CD4-positive, alpha-beta memory T cell (primary cell): ENCODE data around the gene A2ML1. TPM values are rescaled to one million over a fixed set of nuclear protein-coding genes. Genes with fewer than 3 reads are reported as not detected.
"Not testable (repeated sequence)": the region's sequence is repeated elsewhere in the genome, so short reads cannot be mapped to it uniquely, and the experiment has no call there.

Experiments used
- CTCF ChIA-PET: fragments of 350-600 bp; sonication (Branson Sonifier 250); formaldehyde crosslinking; loops from one replicate; lab custom pipeline; 2021; ENCODE audit warnings: inconsistent platforms; ENCODE audit not compliant: partially characterized antibody; lab: Charles Lee
- POLR2A ChIA-PET: fragments of 350-600 bp; sonication (Branson Sonifier 250); formaldehyde crosslinking; loops from one replicate; lab custom pipeline; 2021; ENCODE audit not compliant: partially characterized antibody; lab: Charles Lee
- DNase-seq, 5 donors: peaks; one replicate each; pipeline versions ENCODE4 v3.0.0 to v3.0.0-alpha.2; 2020 to 2022; ENCODE audit warnings: mixed read lengths in 1 of 5
- H3K27ac ChIP-seq: one replicate; pipeline ENCODE4 v1.7.0; 2013; ENCODE audit warnings: low read depth, low read length
- H3K27me3 ChIP-seq: 2 replicates; pipeline ENCODE4 v1.7.0; 2013; ENCODE audit warnings: mild to moderate bottlenecking, low read length, moderate library complexity; ENCODE audit not compliant: insufficient read depth
- H3K36me3 ChIP-seq: 2 replicates; pipeline ENCODE4 v1.7.0; 2013; ENCODE audit warnings: mild to moderate bottlenecking, low read length, moderate library complexity; ENCODE audit not compliant: insufficient read depth
- H3K4me1 ChIP-seq: 2 replicates; pipeline ENCODE4 v1.7.0; 2013; ENCODE audit warnings: mild to moderate bottlenecking, low read length, moderate library complexity; ENCODE audit not compliant: insufficient read depth
- H3K4me3 ChIP-seq, 2 donors: one replicate each; pipeline ENCODE4 v1.7.0; 2013; ENCODE audit warnings: low read length in 2 of 2, mild to moderate bottlenecking in 1 of 2
- H3K9me3 ChIP-seq, 2 donors: one replicate each; pipeline ENCODE4 v1.7.0; 2013; ENCODE audit warnings: low read length in 2 of 2, control low read depth in 1 of 2; ENCODE audit not compliant: control insufficient read depth in 1 of 2
- H3K27ac Mint-ChIP-seq, 7 donors: one replicate each; pipeline ENCODE4 v1.8.0; 2020 to 2021; ENCODE audit warnings: mixed read lengths in 7 of 7, mild to moderate bottlenecking in 6 of 7, inconsistent platforms in 3 of 7, moderate library complexity in 3 of 7
- H3K27me3 Mint-ChIP-seq, 2 donors: one replicate each; pipeline ENCODE4 v1.8.0; 2020 to 2021; ENCODE audit warnings: mixed read lengths in 2 of 2
- H3K36me3 Mint-ChIP-seq, 2 donors: one replicate each; pipeline ENCODE4 v1.8.0; 2020 to 2021; ENCODE audit warnings: mixed read lengths in 2 of 2, inconsistent platforms in 1 of 2, mild to moderate bottlenecking in 1 of 2
- H3K4me1 Mint-ChIP-seq, 4 donors: one replicate each; pipeline ENCODE4 v1.8.0; 2020 to 2021; ENCODE audit warnings: mixed read lengths in 4 of 4, mild to moderate bottlenecking in 1 of 4
- H3K4me3 Mint-ChIP-seq, 8 donors: one replicate each; pipeline ENCODE4 v1.8.0; 2020 to 2021; ENCODE audit warnings: mixed read lengths in 8 of 8, mild to moderate bottlenecking in 7 of 8, moderate library complexity in 6 of 8, inconsistent platforms in 3 of 8
- H3K9me3 Mint-ChIP-seq, 8 donors: one replicate each; pipeline ENCODE4 v1.8.0; 2020 to 2021; ENCODE audit warnings: mixed read lengths in 8 of 8, mild to moderate bottlenecking in 5 of 8, inconsistent platforms in 3 of 8, moderate library complexity in 1 of 8
- intact Hi-C: fragments of 100-400 bp; cut with micrococcal nuclease; formaldehyde crosslinking; loops from one replicate; pipeline ENCODE4 v1.15.1; 2023
- polyA plus RNA-seq, 2 donors: library from polyadenylated mRNA; unstranded; fragments of 300-500 nt; fragmentation: Illumina TruSeq; gene quantifications; one replicate each; pipeline ENCODE4 v1.2.3, GENCODE V29; 2021
- total RNA-seq, 2 experiments: library from RNA; stranded (reverse); gene quantifications; one replicate each; pipeline ENCODE4 v1.2.3, GENCODE V29; 2021

Gene A2ML1
- total and polyA plus RNA-seq, 4 experiments from 2014 or later, result not detected

DNA sequence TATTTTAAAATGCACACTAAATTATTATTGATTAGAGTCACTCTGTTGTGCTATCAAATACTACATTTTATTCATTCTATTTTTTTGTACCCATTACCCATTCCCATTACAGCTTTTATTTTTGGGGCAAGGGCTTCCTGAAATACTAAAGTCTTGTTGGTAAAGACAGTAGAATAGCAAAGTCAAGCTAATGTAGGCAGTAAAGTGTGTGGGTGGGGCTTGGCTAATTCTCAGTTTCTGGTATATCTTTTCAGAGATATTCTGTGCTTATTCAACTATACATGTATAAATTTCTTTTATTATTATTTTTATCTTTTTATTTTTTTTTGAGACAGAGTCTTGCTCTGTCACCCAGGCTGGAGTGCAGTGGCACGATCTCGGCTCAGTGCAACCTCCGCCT lies 69.6 kb downstream of the A2ML1 start:
- no peak overlapping the region for H3K4me3 ChIP-seq
- no peak overlapping the region for H3K27ac Mint-ChIP-seq
- intact Hi-C loops, result loop anchor here (2.0 kb wide), 1 partner anchor 147 kb away; no protein-coding TSS in a partner anchor
- ChIA-PET POLR2A (interaction anchor here (2.4 kb wide), 1 partner anchor 235 kb away, joined by 6 read pairs; no protein-coding TSS in a partner anchor), CTCF (interaction anchor here (1.0 to 4.4 kb wide), 9 partner anchors 16 to 348 kb away, joined by 3 to 72 read pairs (median 38); partner anchors contain the start of genes M6PR and PHC1)
- H3K36me3 ChIP-seq, result no peaks in the 10 kb centered on the region
- no peaks in the 10 kb centered on the region for H3K27me3 Mint-ChIP-seq
- peaks cover 0 to 6% (median 5%) of the 10 kb centered on the region in 4 donors for H3K4me1 Mint-ChIP-seq
- H3K36me3 Mint-ChIP-seq, result no peaks in the 10 kb centered on the region
- H3K4me3 Mint-ChIP-seq, result no peak overlapping the region
- H3K27me3 ChIP-seq, result no peaks in the 10 kb centered on the region
- no peak for DNase-seq
- H3K9me3 ChIP-seq, result no peaks in the 10 kb centered on the region
- H3K4me1 ChIP-seq, result no peaks in the 10 kb centered on the region
- no peak overlapping the region for H3K27ac ChIP-seq
- H3K9me3 Mint-ChIP-seq, result no peaks in the 10 kb centered on the region

DNA sequence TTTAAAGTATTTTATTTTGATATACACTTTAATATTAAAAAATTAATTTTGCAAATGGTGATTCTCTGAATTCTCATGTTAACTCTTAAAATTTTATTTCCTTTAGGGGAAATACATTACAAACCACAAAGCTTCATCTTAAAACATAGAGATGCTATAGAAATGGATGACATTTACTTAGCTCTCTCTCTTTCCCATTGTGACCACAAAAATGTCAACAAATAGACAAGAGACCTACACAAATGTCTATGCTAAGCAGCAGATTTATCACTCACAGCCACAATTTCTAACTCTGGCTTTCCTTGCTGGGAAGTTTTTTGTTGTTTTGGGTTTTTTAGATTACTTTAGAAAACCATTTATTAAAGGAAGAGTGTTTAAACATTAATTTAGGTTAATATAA lies 72.0 kb downstream of the A2ML1 start:
- intact Hi-C loops, result no loop called here
- no peak overlapping the region for H3K27ac ChIP-seq
- Mint-ChIP-seq H3K27ac (no peak overlapping the region), H3K4me1 (peaks cover 0 to 6% (median 5%) of the 10 kb centered on the region in 4 donors), H3K4me3 (no peak overlapping the region), H3K27me3 (no peaks in the 10 kb centered on the region), H3K36me3 (no peaks in the 10 kb centered on the region), H3K9me3 (no peaks in the 10 kb centered on the region)
- H3K27me3 ChIP-seq, result no peaks in the 10 kb centered on the region
- no peaks in the 10 kb centered on the region for H3K9me3 ChIP-seq
- no peak for DNase-seq
- ChIA-PET POLR2A (no interaction called here), CTCF (interaction anchor here (0.7 to 1.9 kb wide), 6 partner anchors 9 to 350 kb away, joined by 3 to 6 read pairs (median 4); no protein-coding TSS in a partner anchor)
- no peaks in the 10 kb centered on the region for H3K36me3 ChIP-seq
- no peaks in the 10 kb centered on the region for H3K4me1 ChIP-seq
- no peak overlapping the region for H3K4me3 ChIP-seq

DNA sequence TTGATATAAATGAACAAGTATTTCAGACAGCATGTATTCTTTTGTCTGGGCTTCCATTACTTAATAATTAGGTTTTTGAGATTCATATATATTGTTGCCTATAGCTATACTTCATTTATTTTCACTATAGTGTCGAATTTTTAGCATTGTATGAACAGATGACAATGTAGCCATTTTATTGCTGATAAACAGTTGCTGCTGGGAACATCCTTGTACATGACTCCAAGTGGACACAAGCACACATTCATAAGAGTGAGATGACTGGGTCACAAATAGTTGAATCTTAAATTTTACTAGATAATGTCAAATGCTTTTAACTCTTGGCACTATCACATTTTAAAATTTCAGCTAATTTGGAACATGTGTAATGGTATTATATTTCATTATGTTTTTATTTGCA lies 72.6 kb downstream of the A2ML1 start:
- POLR2A ChIA-PET, result no interaction called here
- no peak overlapping the region for H3K4me3 Mint-ChIP-seq

DNA sequence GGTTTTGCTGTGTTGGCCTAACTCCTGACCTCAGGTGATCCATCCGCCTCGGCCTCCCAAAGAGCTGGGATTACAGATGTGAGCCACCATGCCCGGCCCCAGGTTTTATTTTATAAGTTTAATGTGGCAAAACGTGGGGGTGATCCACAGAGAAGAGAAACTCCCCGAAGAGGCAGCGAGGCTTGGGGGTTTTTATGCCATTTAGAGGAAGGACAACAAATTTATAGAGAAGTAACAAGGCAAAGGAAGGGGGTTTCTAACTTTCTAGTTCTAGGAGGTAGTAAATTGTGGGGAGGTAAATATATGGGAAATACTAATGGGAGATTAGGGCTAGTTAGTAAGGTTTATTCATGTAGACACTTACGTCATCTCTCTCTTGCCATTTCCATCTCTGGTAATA lies 74.7 kb downstream of the A2ML1 start:
- intact Hi-C loops, result no loop called here
- Histone ChIP-seq H3K9me3 (no peaks in the 10 kb centered on the region), H3K27ac (no peak overlapping the region), H3K36me3 (no peaks in the 10 kb centered on the region), H3K4me1 (no peaks in the 10 kb centered on the region), H3K4me3 (no peak overlapping the region), H3K27me3 (no peaks in the 10 kb centered on the region)
- Mint-ChIP-seq H3K27ac (peak overlapping the region in 1 of 7 donors; percentile 20), H3K36me3 (no peaks in the 10 kb centered on the region), H3K9me3 (no peaks in the 10 kb centered on the region), H3K27me3 (no peaks in the 10 kb centered on the region), H3K4me3 (no peak overlapping the region), H3K4me1 (no peaks in the 10 kb centered on the region)
- no peak for DNase-seq
- ChIA-PET CTCF (no interaction called here), POLR2A (no interaction called here)

More for the DNA sequence above, 72.6 kb downstream of the A2ML1 start:
- H3K36me3 ChIP-seq, result no peaks in the 10 kb centered on the region
- peaks cover 0 to 6% (median 5%) of the 10 kb centered on the region in 4 donors for H3K4me1 Mint-ChIP-seq
- CTCF ChIA-PET, result interaction anchor here (0.7 to 1.9 kb wide), 9 partner anchors 9 to 351 kb away, joined by 3 to 6 read pairs (median 4); no protein-coding TSS in a partner anchor
- no peak overlapping the region for H3K4me3 ChIP-seq
- no peaks in the 10 kb centered on the region for H3K4me1 ChIP-seq
- H3K27ac ChIP-seq, result no peak overlapping the region
- H3K27me3 Mint-ChIP-seq, result no peaks in the 10 kb centered on the region
- no peaks in the 10 kb centered on the region for H3K9me3 Mint-ChIP-seq
- no peaks in the 10 kb centered on the region for H3K9me3 ChIP-seq
- H3K36me3 Mint-ChIP-seq, result no peaks in the 10 kb centered on the region
- intact Hi-C loops, result no loop called here
- no peak for DNase-seq
- no peaks in the 10 kb centered on the region for H3K27me3 ChIP-seq
- no peak overlapping the region for H3K27ac Mint-ChIP-seq

DNA sequence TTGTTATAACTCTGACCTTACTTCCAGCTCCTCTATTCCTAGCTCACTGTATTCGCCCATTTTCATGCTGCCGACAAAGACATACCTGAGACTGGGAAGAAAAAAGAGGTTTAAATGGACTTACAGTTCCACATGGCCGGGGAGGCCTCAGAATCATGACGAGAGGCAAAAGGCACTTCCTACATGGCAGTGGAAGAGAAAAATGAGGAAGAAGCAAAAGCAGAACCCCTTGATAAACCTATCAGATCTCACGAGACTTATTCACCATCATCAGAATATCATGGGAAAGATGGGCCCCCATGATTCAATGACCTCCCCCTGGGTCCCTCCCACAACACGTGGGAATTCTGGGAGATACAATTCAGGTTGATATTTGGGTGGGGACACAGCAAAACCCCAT lies 77.4 kb downstream of the A2ML1 start:
- Histone ChIP-seq H3K4me3 (no peak overlapping the region), H3K27me3 (no peaks in the 10 kb centered on the region), H3K27ac (no peak overlapping the region), H3K36me3 (no peaks in the 10 kb centered on the region), H3K9me3 (no peaks in the 10 kb centered on the region), H3K4me1 (no peaks in the 10 kb centered on the region)
- Mint-ChIP-seq H3K27ac (no peak overlapping the region), H3K4me1 (peaks cover 0 to 3% (median 0%) of the 10 kb centered on the region in 4 donors), H3K36me3 (no peaks in the 10 kb centered on the region), H3K27me3 (peaks cover 0 to 6% of the 10 kb centered on the region in 2 donors), H3K9me3 (no peaks in the 10 kb centered on the region), H3K4me3 (no peak overlapping the region)
- ChIA-PET CTCF (interaction anchor here (0.8 to 2.0 kb wide), 3 partner anchors 9 to 150 kb away, joined by 3 to 6 read pairs (median 3); no protein-coding TSS in a partner anchor), POLR2A (no interaction called here)
- intact Hi-C loops, result no loop called here
- no peak for DNase-seq

DNA sequence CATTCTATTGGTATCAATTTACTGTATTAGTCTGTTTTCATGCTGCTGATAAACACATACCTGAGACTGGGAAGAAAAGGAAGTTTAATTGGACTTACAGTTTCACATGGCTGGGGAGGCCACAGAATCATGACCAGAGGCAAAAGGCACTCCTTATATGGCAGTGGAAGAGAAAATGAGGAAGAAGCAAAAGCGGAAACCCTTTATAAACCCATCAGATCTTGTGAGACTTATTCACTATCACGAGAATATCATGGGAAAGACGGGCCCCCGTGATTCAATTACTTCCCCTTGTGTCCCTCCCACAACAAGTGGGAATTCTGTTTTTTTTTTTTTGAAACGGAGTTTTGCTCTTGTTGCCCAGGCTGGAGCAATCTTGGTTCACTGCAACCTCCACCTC lies 80.3 kb downstream of the A2ML1 start:
- CTCF ChIA-PET, result interaction anchor here (1.0 kb wide), 1 partner anchor 136 kb away, joined by 3 read pairs; no protein-coding TSS in a partner anchor
- POLR2A ChIA-PET, H3K27ac Mint-ChIP-seq: not testable (repeated sequence)

DNA sequence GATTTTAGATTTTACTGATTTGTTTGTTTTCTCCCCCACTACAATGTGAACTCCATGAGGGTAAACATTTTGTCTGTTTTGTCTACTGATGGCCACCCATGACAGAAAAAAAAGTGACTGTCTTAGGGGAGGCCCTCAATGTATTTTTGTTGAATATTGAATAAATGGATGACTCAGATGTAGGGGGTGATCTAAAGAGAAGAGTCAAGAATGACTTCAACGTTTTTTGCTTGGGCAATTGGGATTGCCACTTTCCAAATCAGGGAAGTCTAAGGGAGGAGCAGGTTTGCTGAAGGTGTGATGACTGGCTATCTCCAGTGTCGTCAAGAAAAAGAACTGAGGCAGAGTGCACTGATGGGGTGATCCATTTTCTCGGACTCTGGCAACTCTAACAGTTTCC lies 81.2 kb downstream of the A2ML1 start:
- H3K4me3 ChIP-seq, result no peak overlapping the region
- peaks cover 0 to 3% (median 0%) of the 10 kb centered on the region in 4 donors for H3K4me1 Mint-ChIP-seq
- H3K36me3 Mint-ChIP-seq, result no peaks in the 10 kb centered on the region
- no peaks in the 10 kb centered on the region for H3K27me3 ChIP-seq
- intact Hi-C loops, result no loop called here
- no peaks in the 10 kb centered on the region for H3K4me1 ChIP-seq
- POLR2A ChIA-PET, result no interaction called here
- H3K9me3 Mint-ChIP-seq, result no peaks in the 10 kb centered on the region
- no peak overlapping the region for H3K27ac Mint-ChIP-seq
- no peak overlapping the region for H3K4me3 Mint-ChIP-seq
- no peak overlapping the region for H3K27ac ChIP-seq
- no peak for DNase-seq
- peaks cover 0 to 6% of the 10 kb centered on the region in 2 donors for H3K27me3 Mint-ChIP-seq
- no peaks in the 10 kb centered on the region for H3K36me3 ChIP-seq
- H3K9me3 ChIP-seq, result no peaks in the 10 kb centered on the region
- CTCF ChIA-PET, result interaction anchor here (1.0 kb wide), 2 partner anchors 9 to 135 kb away, joined by 3 read pairs; no protein-coding TSS in a partner anchor

More for the DNA sequence above, 80.3 kb downstream of the A2ML1 start:
- H3K27me3 ChIP-seq, H3K9me3 Mint-ChIP-seq, H3K4me3 ChIP-seq, H3K27ac ChIP-seq, H3K4me1 Mint-ChIP-seq, H3K9me3 ChIP-seq, H3K4me3 Mint-ChIP-seq, DNase-seq, intact Hi-C loops, H3K36me3 ChIP-seq, H3K36me3 Mint-ChIP-seq, H3K4me1 ChIP-seq, H3K27me3 Mint-ChIP-seq: not testable (repeated sequence)
